ENCODE results near the gene CALN1. TPM values are rescaled to one million over a fixed set of nuclear protein-coding genes. Genes with fewer than 3 reads are reported as not detected.

CALN1 gene
- polyA plus RNA-seq, 1 experiment, result not detected

DNA sequence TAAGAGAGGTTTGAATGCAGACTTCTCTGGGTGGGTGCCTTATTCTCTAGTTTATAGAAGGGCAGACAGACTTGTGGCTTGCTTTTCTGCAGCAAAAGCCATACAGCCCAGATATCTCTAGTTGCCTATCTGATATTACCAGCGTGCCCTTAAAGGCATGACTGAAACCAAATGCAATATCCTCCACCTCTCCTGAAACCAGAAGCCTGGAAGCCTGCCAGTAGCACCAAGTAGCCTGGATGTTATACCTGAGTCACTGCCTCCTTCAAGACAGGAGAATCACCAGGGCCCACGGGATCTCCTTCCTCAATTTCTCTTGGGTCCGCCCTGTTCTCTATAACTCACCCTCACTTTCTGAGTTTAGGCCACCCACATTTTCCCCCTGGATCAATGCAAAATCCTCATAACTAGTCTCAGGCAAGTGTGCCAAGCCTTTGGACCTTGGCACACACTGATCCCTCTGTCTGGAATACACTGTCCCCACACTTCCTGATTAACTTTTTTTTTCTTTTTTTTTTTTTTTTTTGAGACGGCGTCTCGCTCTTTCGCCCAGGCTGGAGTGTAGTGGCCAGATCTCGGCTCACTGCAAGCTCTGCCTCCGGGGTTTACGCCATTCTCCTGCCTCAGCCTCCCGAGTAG lies 641.8 kb downstream of the CALN1 start:
- POLR2A ChIA-PET, result no interaction called here
- H3K4me3 ChIP-seq (ENCODE audit: low read depth, low read length), result no peak overlapping the region
- H3K27me3 ChIP-seq (ENCODE audit: control insufficient read depth, insufficient read depth, low read length), result no peaks in the 10 kb centered on the region
- no peak for DNase-seq (ENCODE audit: low read depth, low spot score)
- TF ChIP-seq, protein P1, sequence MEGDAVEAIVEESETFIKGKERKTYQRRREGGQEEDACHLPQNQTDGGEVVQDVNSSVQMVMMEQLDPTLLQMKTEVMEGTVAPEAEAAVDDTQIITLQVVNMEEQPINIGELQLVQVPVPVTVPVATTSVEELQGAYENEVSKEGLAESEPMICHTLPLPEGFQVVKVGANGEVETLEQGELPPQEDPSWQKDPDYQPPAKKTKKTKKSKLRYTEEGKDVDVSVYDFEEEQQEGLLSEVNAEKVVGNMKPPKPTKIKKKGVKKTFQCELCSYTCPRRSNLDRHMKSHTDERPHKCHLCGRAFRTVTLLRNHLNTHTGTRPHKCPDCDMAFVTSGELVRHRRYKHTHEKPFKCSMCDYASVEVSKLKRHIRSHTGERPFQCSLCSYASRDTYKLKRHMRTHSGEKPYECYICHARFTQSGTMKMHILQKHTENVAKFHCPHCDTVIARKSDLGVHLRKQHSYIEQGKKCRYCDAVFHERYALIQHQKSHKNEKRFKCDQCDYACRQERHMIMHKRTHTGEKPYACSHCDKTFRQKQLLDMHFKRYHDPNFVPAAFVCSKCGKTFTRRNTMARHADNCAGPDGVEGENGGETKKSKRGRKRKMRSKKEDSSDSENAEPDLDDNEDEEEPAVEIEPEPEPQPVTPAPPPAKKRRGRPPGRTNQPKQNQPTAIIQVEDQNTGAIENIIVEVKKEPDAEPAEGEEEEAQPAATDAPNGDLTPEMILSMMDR (IDR thresholded peaks at IDR 0.05; ENCODE audit: low read depth, low read length), result no peak
- H3K9me3 ChIP-seq (ENCODE audit: control insufficient read depth, insufficient read depth, low read length), result peaks cover 31% of the 10 kb centered on the region
- CTCF ChIA-PET, result no interaction called here
- no peak overlapping the region for H3K27ac ChIP-seq (ENCODE audit: low read depth, low read length)

GRCh38 chr7:71769326-71769725 lies 642.8 kb downstream of the CALN1 start:
- DNase-seq (ENCODE audit: low read depth, low spot score), result no peak
- POLR2A ChIA-PET, result no interaction called here
- H3K27ac ChIP-seq (ENCODE audit: low read depth, low read length), result no peak overlapping the region
- TF ChIP-seq, protein P1 (IDR thresholded peaks at IDR 0.05; ENCODE audit: low read depth, low read length), result no peak
- H3K9me3 ChIP-seq (ENCODE audit: control insufficient read depth, insufficient read depth, low read length), result peaks cover 21% of the 10 kb centered on the region
- CTCF ChIA-PET, result no interaction called here
- H3K4me3 ChIP-seq (ENCODE audit: low read depth, low read length), result no peak overlapping the region
- no peaks in the 10 kb centered on the region for H3K27me3 ChIP-seq (ENCODE audit: control insufficient read depth, insufficient read depth, low read length)

DNA sequence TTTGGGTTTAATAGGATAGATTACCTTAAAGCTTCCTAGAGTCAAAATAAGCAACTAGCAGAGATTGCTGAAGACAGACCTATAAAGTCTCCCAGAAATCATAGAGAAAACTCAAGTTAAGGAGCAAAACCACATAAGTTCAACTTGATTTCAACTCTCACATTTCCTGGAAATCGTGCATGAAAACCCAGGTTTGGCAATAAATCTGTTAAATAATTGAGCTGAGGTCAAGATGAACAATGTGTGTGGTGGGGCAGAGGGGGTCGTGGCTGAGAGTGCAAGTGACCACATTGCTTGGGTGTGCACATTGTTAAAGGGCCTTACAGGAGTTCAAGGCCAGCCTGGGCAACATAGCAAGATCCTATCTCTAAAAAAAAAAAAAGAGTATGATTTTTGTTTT lies 643.7 kb downstream of the CALN1 start:
- DNase-seq (ENCODE audit: low read depth, low spot score), result no peak
- H3K4me3 ChIP-seq (ENCODE audit: low read depth, low read length), result no peak overlapping the region
- peaks cover 15% of the 10 kb centered on the region for H3K9me3 ChIP-seq (ENCODE audit: control insufficient read depth, insufficient read depth, low read length)
- H3K27me3 ChIP-seq (ENCODE audit: control insufficient read depth, insufficient read depth, low read length), result no peaks in the 10 kb centered on the region
- CTCF ChIA-PET, result no interaction called here
- POLR2A ChIA-PET, result no interaction called here
- H3K27ac ChIP-seq (ENCODE audit: low read depth, low read length), result no peak overlapping the region
- TF ChIP-seq, protein P1 (IDR thresholded peaks at IDR 0.05; ENCODE audit: low read depth, low read length), result no peak

DNA sequence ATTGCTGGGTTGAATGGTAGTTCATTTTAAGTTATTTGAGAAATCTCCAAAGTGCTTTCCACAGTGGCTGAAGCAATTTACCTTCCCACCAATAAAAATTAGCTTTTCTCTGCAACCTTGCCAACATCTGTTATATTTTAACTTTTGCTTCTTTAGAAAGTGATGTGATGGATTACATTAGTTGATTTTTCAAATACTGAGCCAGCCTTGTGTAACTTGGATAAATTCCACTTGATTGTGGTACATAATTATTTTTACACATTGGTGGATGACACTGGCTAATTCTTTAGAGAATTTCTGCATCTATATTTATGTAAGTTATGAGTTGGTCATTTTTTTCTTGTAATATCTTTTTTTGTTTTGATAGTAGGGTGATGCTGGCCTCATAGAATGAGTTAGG lies 646.1 kb downstream of the CALN1 start:
- POLR2A ChIA-PET, result no interaction called here
- no peak for DNase-seq (ENCODE audit: low read depth, low spot score)
- TF ChIP-seq, protein P1 (IDR thresholded peaks at IDR 0.05; ENCODE audit: low read depth, low read length), result no peak
- H3K27ac ChIP-seq (ENCODE audit: low read depth, low read length), result no peak overlapping the region
- no peaks in the 10 kb centered on the region for H3K27me3 ChIP-seq (ENCODE audit: control insufficient read depth, insufficient read depth, low read length)
- CTCF ChIA-PET, result no interaction called here
- no peak overlapping the region for H3K4me3 ChIP-seq (ENCODE audit: low read depth, low read length)
- peaks cover 20% of the 10 kb centered on the region for H3K9me3 ChIP-seq (ENCODE audit: control insufficient read depth, insufficient read depth, low read length)

DNA sequence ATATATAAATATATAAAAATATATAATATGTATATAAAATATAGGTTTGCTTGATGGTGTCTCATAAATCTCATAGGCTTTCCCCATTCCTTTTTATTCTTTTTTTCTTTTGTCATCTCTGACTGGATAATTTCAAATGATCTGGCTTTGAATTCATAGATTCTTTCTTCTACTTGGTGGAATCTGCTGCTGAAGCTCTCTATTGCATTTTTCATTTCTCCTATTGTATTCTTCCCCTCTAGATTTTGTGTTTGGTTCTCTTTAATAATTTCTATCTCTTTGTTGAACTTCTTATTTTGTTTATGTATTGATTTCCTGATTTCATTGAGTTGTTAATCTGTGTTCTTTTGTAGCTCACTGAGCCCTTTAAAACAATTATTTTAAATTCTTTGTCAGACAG lies 650.8 kb downstream of the CALN1 start:
- peaks cover 7% of the 10 kb centered on the region; the same call in 1 of the 2 replicates for H3K9me3 ChIP-seq (ENCODE audit: control insufficient read depth, insufficient read depth, low read length)
- ChIA-PET POLR2A (no interaction called here), CTCF (no interaction called here)
- TF ChIP-seq, protein P1 (IDR thresholded peaks at IDR 0.05; ENCODE audit: low read depth, low read length), result no peak
- H3K27me3 ChIP-seq (ENCODE audit: control insufficient read depth, insufficient read depth, low read length), result no peaks in the 10 kb centered on the region
- no peak overlapping the region for H3K4me3 ChIP-seq (ENCODE audit: low read depth, low read length)
- no peak overlapping the region for H3K27ac ChIP-seq (ENCODE audit: low read depth, low read length)
- DNase-seq (ENCODE audit: low read depth, low spot score), result no peak

All from AG04450 (cell line).